Measurements from ENCODE around the gene LRRC3C. TPM values are rescaled to one million over a fixed set of nuclear protein-coding genes. Genes with fewer than 3 reads are reported as not detected.

Gene LRRC3C
- total and polyA plus RNA-seq, 2 experiments from 2014 or later = not detected

DNA sequence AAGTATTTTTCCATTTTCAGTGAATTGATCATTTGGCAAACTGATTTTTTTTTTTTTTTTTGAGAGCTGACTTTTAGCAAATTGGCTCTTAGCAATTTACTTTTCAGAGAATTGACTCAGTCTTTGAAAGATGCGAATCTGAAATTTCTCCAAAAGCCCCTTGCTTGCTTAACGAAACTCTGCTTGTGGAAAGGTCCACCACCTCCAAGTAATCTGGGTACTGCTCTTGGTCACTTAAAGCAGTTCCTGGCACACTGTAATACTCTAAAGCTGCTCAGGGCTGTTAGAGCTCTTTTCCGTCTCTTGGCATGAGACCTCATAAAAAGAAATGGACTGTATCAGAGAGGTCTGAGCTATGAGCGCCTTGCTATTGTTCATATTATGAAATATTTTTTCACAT, 12.0 kb upstream of the LRRC3C start:
- Histone ChIP-seq H3K9me3 (ENCODE audit: low read depth) (no peaks in the 10 kb centered on the region), H3K4me3 (no peak overlapping the region), H3K27me3 (no peaks in the 10 kb centered on the region), H3K4me1 (ENCODE audit: low read depth) (peaks cover under 1% of the 10 kb centered on the region), H3K36me3 (no peaks in the 10 kb centered on the region), H3K27ac (no peak overlapping the region)
- DNase-seq (ENCODE audit: low read depth in 1 of 2, low spot score in 1 of 2) = no peak
- TF ChIP-seq, protein P1, sequence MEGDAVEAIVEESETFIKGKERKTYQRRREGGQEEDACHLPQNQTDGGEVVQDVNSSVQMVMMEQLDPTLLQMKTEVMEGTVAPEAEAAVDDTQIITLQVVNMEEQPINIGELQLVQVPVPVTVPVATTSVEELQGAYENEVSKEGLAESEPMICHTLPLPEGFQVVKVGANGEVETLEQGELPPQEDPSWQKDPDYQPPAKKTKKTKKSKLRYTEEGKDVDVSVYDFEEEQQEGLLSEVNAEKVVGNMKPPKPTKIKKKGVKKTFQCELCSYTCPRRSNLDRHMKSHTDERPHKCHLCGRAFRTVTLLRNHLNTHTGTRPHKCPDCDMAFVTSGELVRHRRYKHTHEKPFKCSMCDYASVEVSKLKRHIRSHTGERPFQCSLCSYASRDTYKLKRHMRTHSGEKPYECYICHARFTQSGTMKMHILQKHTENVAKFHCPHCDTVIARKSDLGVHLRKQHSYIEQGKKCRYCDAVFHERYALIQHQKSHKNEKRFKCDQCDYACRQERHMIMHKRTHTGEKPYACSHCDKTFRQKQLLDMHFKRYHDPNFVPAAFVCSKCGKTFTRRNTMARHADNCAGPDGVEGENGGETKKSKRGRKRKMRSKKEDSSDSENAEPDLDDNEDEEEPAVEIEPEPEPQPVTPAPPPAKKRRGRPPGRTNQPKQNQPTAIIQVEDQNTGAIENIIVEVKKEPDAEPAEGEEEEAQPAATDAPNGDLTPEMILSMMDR (IDR thresholded peaks at IDR 0.05; ENCODE audit: low read depth, low read length) = no peak

DNA sequence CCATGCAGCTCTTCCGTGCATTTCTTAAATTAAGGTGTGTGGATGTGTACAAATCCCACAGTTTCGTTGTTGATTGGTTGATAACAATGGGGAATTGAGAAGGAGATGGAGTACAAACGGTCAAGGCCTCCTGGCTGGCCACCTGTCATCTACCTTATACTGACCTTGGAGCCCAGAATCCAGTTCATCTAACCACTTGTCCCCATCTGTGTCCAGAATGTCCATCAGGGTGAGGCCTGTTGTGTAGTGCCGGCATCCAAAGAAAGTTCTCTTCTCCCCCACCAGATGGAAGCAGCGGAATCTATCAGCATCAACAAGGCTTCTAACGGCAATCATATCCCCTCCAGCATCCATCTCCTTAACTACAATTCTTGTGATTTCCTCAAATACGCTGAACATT, 10.6 kb upstream of the LRRC3C start:
- Histone ChIP-seq H3K4me1 (ENCODE audit: low read depth) (peaks cover 5% of the 10 kb centered on the region), H3K9me3 (ENCODE audit: low read depth) (no peaks in the 10 kb centered on the region), H3K27ac (no peak overlapping the region), H3K4me3 (no peak overlapping the region), H3K36me3 (no peaks in the 10 kb centered on the region), H3K27me3 (no peaks in the 10 kb centered on the region)
- peak in 1 of 2 donors; percentile 15 for DNase-seq (ENCODE audit: low read depth in 1 of 2, low spot score in 1 of 2)
- TF ChIP-seq, protein P1 (IDR thresholded peaks at IDR 0.05; ENCODE audit: low read depth, low read length) = peak; percentile 21

GRCh38 chr17:39919087-39919683, 8.3 kb upstream of the LRRC3C start:
- Histone ChIP-seq H3K36me3 (peaks cover 7% of the 10 kb centered on the region), H3K4me3 (no peak overlapping the region), H3K9me3 (ENCODE audit: low read depth) (no peaks in the 10 kb centered on the region), H3K4me1 (ENCODE audit: low read depth) (peaks cover 5% of the 10 kb centered on the region), H3K27ac (no peak overlapping the region), H3K27me3 (no peaks in the 10 kb centered on the region)
- TF ChIP-seq, protein P1 (IDR thresholded peaks at IDR 0.05; ENCODE audit: low read depth, low read length) = no peak
- DNase-seq (ENCODE audit: low read depth in 1 of 2, low spot score in 1 of 2) = no peak

DNA sequence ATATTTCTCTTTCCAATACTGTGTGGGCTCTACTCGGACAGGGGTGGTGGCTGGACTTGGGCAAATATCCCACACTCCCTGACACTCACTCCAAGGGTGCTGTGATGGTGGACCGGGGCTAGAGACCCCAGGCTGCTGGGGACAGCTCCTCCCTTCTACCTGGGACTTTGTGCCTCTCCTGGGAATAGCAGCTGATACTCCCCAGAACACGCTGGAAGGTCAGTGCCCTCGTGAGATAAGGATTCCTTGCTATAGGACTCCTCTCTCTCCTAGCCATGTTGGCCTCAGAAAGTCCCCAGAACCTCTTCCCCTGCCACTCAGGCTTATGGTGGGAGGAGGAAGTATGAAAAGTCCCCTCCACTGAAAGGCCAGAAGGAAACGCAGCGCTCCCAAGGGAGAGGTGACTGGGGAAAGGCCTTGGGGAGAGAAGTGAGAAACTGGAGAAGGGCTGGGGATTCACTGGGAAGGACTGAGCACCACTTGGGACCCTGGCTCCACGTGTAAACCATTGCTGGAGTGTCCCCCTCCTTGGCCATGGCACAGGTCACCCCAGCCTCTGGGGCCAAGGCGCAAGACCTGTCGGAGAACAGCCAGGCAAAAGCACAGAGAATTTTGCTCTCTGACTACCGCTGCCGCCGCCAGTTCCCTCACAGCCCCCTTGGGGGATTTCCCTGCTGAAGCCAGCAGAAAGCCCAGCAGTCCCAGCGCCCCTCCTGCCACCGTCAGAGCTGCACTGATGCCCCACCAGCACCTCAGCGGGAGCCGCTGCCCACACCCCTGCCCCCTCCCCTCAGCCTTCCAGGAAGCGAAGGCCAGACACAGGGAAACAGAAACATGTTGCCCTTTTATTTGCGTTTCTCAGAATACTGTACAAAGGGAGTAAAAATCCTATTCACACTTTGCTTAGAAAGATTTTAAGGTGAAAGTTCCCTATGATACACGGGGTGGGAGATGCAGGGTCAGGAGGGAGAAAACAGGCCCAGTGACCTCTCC, 7.0 kb upstream of the LRRC3C start:
- Histone ChIP-seq H3K9me3 (ENCODE audit: low read depth) (no peaks in the 10 kb centered on the region), H3K4me3 (no peak overlapping the region), H3K27me3 (no peaks in the 10 kb centered on the region), H3K36me3 (peaks cover 7% of the 10 kb centered on the region), H3K4me1 (ENCODE audit: low read depth) (peaks cover 9% of the 10 kb centered on the region), H3K27ac (peak overlapping the region; percentile 76)
- no peak for DNase-seq (ENCODE audit: low read depth in 1 of 2, low spot score in 1 of 2)
- TF ChIP-seq, protein P1 (IDR thresholded peaks at IDR 0.05; ENCODE audit: low read depth, low read length) = no peak

DNA sequence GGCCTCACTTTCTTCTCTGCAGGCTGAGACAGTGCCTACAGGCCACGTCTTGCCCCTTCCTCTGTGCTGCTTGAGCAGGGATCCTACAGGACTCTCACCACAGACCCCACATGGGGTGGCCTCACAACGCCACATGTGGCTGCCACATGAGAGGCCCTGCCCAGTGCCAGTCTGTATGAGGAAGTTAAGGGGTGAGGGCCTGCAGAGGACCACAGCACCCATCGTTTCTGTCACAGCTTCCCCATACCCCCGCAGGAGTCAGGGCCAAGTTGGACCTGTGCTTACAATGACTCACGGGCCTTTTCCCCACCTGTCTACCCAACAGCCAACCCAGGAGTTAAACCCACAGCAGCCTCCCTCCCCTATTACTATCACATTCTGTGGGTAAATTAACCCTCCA, 6.2 kb upstream of the LRRC3C start:
- Histone ChIP-seq H3K4me3 (no peak overlapping the region), H3K27me3 (no peaks in the 10 kb centered on the region), H3K36me3 (peaks cover 7% of the 10 kb centered on the region), H3K4me1 (ENCODE audit: low read depth) (peaks cover 18% of the 10 kb centered on the region), H3K27ac (peak overlapping the region; percentile 76), H3K9me3 (ENCODE audit: low read depth) (no peaks in the 10 kb centered on the region)
- TF ChIP-seq, protein P1 (IDR thresholded peaks at IDR 0.05; ENCODE audit: low read depth, low read length) = no peak
- no peak for DNase-seq (ENCODE audit: low read depth in 1 of 2, low spot score in 1 of 2)

Data from cardiac muscle cell (in vitro differentiated cells and primary cell).